H9 (cell line): Measurements from ENCODE around the gene MYO1C. TPM values are rescaled to one million over a fixed set of nuclear protein-coding genes. Genes with fewer than 3 reads are reported as not detected.
"Not testable (repeated sequence)": the region's sequence is repeated elsewhere in the genome, so short reads cannot be mapped to it uniquely, and the experiment has no call there.

Source experiments
- DNase-seq: peaks from one replicate; pipeline ENCODE4 v3.0.0-alpha.2; 2017
- H2AFZ ChIP-seq: one replicate; pipeline ENCODE4 v1.6.1; 2013; ENCODE audit warnings: mild to moderate bottlenecking, low read length, control low read depth, moderate library complexity
- H2AK5ac ChIP-seq: 2 replicates; pipeline ENCODE4 v1.6.1; 2013; ENCODE audit warnings: low read length, control low read depth, mixed read lengths; ENCODE audit not compliant: insufficient read length
- H2BK120ac ChIP-seq: one replicate; pipeline ENCODE4 v1.6.1; 2013; ENCODE audit warnings: low read depth, mild to moderate bottlenecking, low read length, control low read depth, inconsistent platforms; ENCODE audit not compliant: poor library complexity, severe bottlenecking
- H2BK12ac ChIP-seq: 2 replicates; pipeline ENCODE4 v1.6.1; 2013; ENCODE audit warnings: low read length, control low read depth, mixed read lengths, low read depth; ENCODE audit not compliant: insufficient read length
- H2BK15ac ChIP-seq: 2 replicates; pipeline ENCODE4 v1.6.1; 2013; ENCODE audit warnings: low read depth, low read length, control low read depth
- H2BK20ac ChIP-seq: one replicate; pipeline ENCODE4 v1.6.1; 2013; ENCODE audit warnings: low read depth, mild to moderate bottlenecking, low read length, control low read depth, inconsistent platforms; ENCODE audit not compliant: poor library complexity, severe bottlenecking
- H2BK5ac ChIP-seq: 2 replicates; pipeline ENCODE4 v1.6.1; 2013; ENCODE audit warnings: low read length, control low read depth, mixed read lengths; ENCODE audit not compliant: insufficient read length
- H3K14ac ChIP-seq: 2 replicates; pipeline ENCODE4 v1.6.1; 2013; ENCODE audit warnings: low read length, control low read depth; ENCODE audit not compliant: insufficient read depth
- H3K18ac ChIP-seq: 2 replicates; pipeline ENCODE4 v1.6.1; 2013; ENCODE audit warnings: low read depth, mild to moderate bottlenecking, mixed read lengths, low read length, control low read depth; ENCODE audit not compliant: insufficient read length
- H3K23ac ChIP-seq: 2 replicates; pipeline ENCODE4 v1.6.1; 2013; ENCODE audit warnings: low read length, control low read depth, mixed read lengths, low read depth; ENCODE audit not compliant: insufficient read length
- H3K23me2 ChIP-seq: 2 replicates; pipeline ENCODE4 v1.6.1; 2013; ENCODE audit warnings: low read depth, mild to moderate bottlenecking, mixed read lengths, low read length, control low read depth; ENCODE audit not compliant: insufficient read length, poor library complexity, severe bottlenecking
- H3K27ac ChIP-seq: 2 replicates; pipeline ENCODE4 v1.5.1; 2013; ENCODE audit warnings: low read length, control low read depth, mixed read lengths, low read depth; ENCODE audit not compliant: insufficient read length
- H3K27me3 ChIP-seq: 2 replicates; pipeline ENCODE4 v1.6.1; 2013; ENCODE audit warnings: low read length, control low read depth, inconsistent platforms; ENCODE audit not compliant: insufficient read depth
- H3K4ac ChIP-seq: 2 replicates; pipeline ENCODE4 v1.6.1; 2013; ENCODE audit warnings: low read depth, mild to moderate bottlenecking, control low read depth, inconsistent platforms, low read length, moderate library complexity
- H3K4me1 ChIP-seq: 2 replicates; pipeline ENCODE4 v1.6.1; 2013; ENCODE audit warnings: low read length, control low read depth, inconsistent platforms; ENCODE audit not compliant: insufficient read depth
- H3K4me2 ChIP-seq: 2 replicates; pipeline ENCODE4 v1.6.1; 2013; ENCODE audit warnings: low read length, control low read depth, mixed read lengths; ENCODE audit not compliant: insufficient read length, insufficient read depth
- H3K56ac ChIP-seq: 2 replicates; pipeline ENCODE4 v1.6.1; 2013; ENCODE audit warnings: low read depth, mild to moderate bottlenecking, mixed read lengths, low read length, control low read depth; ENCODE audit not compliant: insufficient read length
- H3K79me1 ChIP-seq: 2 replicates; pipeline ENCODE4 v1.6.1; 2013; ENCODE audit warnings: low read depth, mild to moderate bottlenecking, moderate library complexity, low read length, control low read depth, inconsistent platforms; ENCODE audit not compliant: insufficient read depth, poor library complexity, severe bottlenecking
- H3K79me2 ChIP-seq: 2 replicates; pipeline ENCODE4 v1.6.1; 2013; ENCODE audit warnings: low read length, control low read depth, inconsistent platforms; ENCODE audit not compliant: insufficient read depth
- H3K9ac ChIP-seq: 2 replicates; pipeline ENCODE4 v1.6.1; 2013; ENCODE audit warnings: low read length, control low read depth, mixed read lengths; ENCODE audit not compliant: insufficient read length; ENCODE audit errors: extremely low read depth
- H3K9me3 ChIP-seq: one replicate; pipeline ENCODE4 v1.6.1; 2013; ENCODE audit warnings: low read depth, low read length, inconsistent platforms; ENCODE audit not compliant: control insufficient read depth
- H3T11ph ChIP-seq: one replicate; pipeline ENCODE4 v1.6.1; 2013; ENCODE audit warnings: mild to moderate bottlenecking, low read length, control low read depth, inconsistent platforms
- H4K20me1 ChIP-seq: one replicate; pipeline ENCODE4 v1.6.1; 2013; ENCODE audit not compliant: control insufficient read depth, insufficient read length, insufficient read depth
- H4K5ac ChIP-seq: 2 replicates; pipeline ENCODE4 v1.6.1; 2013; ENCODE audit warnings: low read depth, mild to moderate bottlenecking, mixed read lengths, low read length, control low read depth; ENCODE audit not compliant: insufficient read length
- H4K8ac ChIP-seq: replicated peaks from 2 replicates; pipeline ENCODE4 v1.6.1; 2013; ENCODE audit warnings: low read length, control low read depth, mixed read lengths, low read depth; ENCODE audit not compliant: insufficient read length
- H4K91ac ChIP-seq: 2 replicates; pipeline ENCODE4 v1.6.1; 2013; ENCODE audit warnings: low read depth, mild to moderate bottlenecking, moderate library complexity, mixed read lengths, low read length, control low read depth; ENCODE audit not compliant: insufficient read length
- H3K27ac Mint-ChIP-seq, 3 experiments: 2 replicates in 2 of 3; 3 replicates in 1 of 3; pipeline ENCODE4 v1.8.0; 2020 to 2021; ENCODE audit warnings: mixed read lengths in 3 of 3, mild to moderate bottlenecking in 1 of 3, moderate library complexity in 1 of 3
- H3K27me3 Mint-ChIP-seq: 2 replicates; pipeline ENCODE4 v1.8.0; 2021; ENCODE audit warnings: low read depth, mild to moderate bottlenecking, moderate library complexity, mixed read lengths
- H3K36me3 Mint-ChIP-seq, 3 experiments: 2 replicates in 2 of 3; 3 replicates in 1 of 3; pipeline ENCODE4 v1.8.0; 2020 to 2021; ENCODE audit warnings: low read depth in 3 of 3, mixed read lengths in 3 of 3; ENCODE audit not compliant: insufficient read depth in 1 of 3
- H3K4me1 Mint-ChIP-seq, 2 experiments: 2 replicates each; pipeline ENCODE4 v1.8.0; 2020; ENCODE audit warnings: mixed read lengths in 2 of 2
- H3K4me3 Mint-ChIP-seq, 2 experiments: 2 replicates in 1 of 2; 3 replicates in 1 of 2; pipeline ENCODE4 v1.8.0; 2020 to 2021; ENCODE audit warnings: mild to moderate bottlenecking in 2 of 2, mixed read lengths in 2 of 2, moderate library complexity in 1 of 2
- H3K9me3 Mint-ChIP-seq, 2 experiments: 2 replicates in 1 of 2; 3 replicates in 1 of 2; pipeline ENCODE4 v1.8.0; 2020; ENCODE audit warnings: mild to moderate bottlenecking in 2 of 2, mixed read lengths in 2 of 2, moderate library complexity in 1 of 2
- WGBS: extraction: QIAGEN DNeasy Blood & Tissue Kit; methylation state at CpG from one replicate; pipeline ENCODE4 v1.1.7; 2013; ENCODE audit warnings: missing lambda C conversion rate, low lambda C conversion rate, mixed read lengths; ENCODE audit not compliant: insufficient read length; ENCODE audit errors: extremely low coverage; 5-methylcytosine and 5-hydroxymethylcytosine counted together
- total RNA-seq: library from RNA; stranded (reverse); gene quantifications from 2 replicates; pipeline ENCODE4 v1.2.1, GENCODE V29; 2021
- TF ChIP-seq, protein P1 (sequence below): fragments of 200-600 bp; sonication (generic); conservative IDR thresholded peaks from 3 replicates; pipeline ENCODE4 v1.8.0; 2021; ENCODE audit warnings: antibody characterized with exemption, mild to moderate bottlenecking

The MYO1C gene
- total RNA-seq, 1 experiment from 2014 or later = 86.5 TPM

DNA sequence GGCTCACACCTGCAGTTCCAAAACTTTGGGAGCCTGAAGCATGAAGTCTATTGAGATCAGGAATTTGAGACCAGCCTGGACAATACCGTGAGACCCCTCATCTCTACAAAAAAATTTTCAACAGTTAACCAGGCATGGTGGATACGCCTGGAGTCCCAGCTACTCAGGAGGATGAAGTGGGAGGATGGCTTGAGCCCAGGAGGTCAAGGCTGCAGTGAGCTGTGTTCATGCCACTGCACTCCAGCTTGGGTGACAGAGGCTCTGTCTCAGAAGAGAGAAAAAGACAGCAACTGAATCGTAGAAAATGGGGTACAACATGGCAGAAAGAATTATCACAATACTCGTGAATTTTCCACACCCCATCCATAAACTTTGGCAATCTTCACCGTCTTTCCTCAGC, 39.6 kb downstream of the MYO1C start:
- Histone ChIP-seq H4K91ac (no peak overlapping the region), H3K9ac (no peak overlapping the region), H2BK5ac (no peak overlapping the region), H4K5ac (no peak overlapping the region), H3K9me3 (no peaks in the 10 kb centered on the region), H3K27ac (no peak overlapping the region), H4K8ac (no peak overlapping the region), H3K18ac (no peak overlapping the region), H3K79me1 (peaks cover 5% of the 10 kb centered on the region), H3K56ac (no peak overlapping the region), H2BK120ac (no peak overlapping the region), H3K14ac (no peak overlapping the region), H3K4me1 (no peaks in the 10 kb centered on the region; the same call in 1 of the 2 replicates), H2BK15ac (no peak overlapping the region), H3K27me3 (no peaks in the 10 kb centered on the region), H2AFZ (no peak overlapping the region), H3K79me2 (peaks cover 43% of the 10 kb centered on the region), H3K23ac (no peak overlapping the region), H4K20me1 (no peaks in the 10 kb centered on the region), H3K4me2 (no peak overlapping the region), H2BK20ac (no peak overlapping the region), H2BK12ac (no peak overlapping the region), H3K4ac (no peak overlapping the region), H2AK5ac (no peak overlapping the region), H3K23me2 (peaks cover 8% of the 10 kb centered on the region), H3T11ph (no peak overlapping the region)
- H3K4me1 Mint-ChIP-seq = peaks cover 12 to 14% of the 10 kb centered on the region in 2 experiments
- peaks cover 14 to 38% (median 25%) of the 10 kb centered on the region in 3 experiments; a peak in 6 of 7 replicates for H3K36me3 Mint-ChIP-seq
- H3K27ac Mint-ChIP-seq = peak overlapping the region in 1 of 3 experiments; percentile 81; a peak in 2 of 7 replicates
- H3K27me3 Mint-ChIP-seq = no peaks in the 10 kb centered on the region; the same call in 1 of the 2 replicates
- TF ChIP-seq, protein P1, sequence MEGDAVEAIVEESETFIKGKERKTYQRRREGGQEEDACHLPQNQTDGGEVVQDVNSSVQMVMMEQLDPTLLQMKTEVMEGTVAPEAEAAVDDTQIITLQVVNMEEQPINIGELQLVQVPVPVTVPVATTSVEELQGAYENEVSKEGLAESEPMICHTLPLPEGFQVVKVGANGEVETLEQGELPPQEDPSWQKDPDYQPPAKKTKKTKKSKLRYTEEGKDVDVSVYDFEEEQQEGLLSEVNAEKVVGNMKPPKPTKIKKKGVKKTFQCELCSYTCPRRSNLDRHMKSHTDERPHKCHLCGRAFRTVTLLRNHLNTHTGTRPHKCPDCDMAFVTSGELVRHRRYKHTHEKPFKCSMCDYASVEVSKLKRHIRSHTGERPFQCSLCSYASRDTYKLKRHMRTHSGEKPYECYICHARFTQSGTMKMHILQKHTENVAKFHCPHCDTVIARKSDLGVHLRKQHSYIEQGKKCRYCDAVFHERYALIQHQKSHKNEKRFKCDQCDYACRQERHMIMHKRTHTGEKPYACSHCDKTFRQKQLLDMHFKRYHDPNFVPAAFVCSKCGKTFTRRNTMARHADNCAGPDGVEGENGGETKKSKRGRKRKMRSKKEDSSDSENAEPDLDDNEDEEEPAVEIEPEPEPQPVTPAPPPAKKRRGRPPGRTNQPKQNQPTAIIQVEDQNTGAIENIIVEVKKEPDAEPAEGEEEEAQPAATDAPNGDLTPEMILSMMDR = no peak
- H3K4me3 Mint-ChIP-seq = peak overlapping the region in 1 of 2 experiments; percentile 17; a peak in 1 of 5 replicates
- no CpG with 5 or more reads among the region's 5 CpGs for WGBS
- no peak for DNase-seq
- no peaks in the 10 kb centered on the region for H3K9me3 Mint-ChIP-seq

DNA sequence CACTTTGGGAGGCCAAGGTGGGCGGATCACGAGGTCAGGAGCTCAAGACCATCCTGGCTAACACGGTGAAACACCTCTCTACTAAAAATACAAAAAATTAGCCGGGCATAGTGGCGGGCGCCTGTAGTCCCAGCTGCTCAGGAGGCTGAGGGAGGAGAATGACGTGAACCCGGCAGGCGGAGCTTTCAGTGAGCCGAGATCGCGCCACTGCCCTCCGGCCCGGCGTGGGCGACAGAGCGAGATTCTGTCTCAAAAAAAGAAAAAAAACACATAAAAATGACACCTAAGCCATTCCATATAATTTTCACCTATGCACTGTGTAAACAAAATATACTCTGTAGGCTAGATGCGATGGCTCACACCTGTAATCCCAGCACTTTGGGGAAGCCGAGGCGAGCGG, 42.2 kb downstream of the MYO1C start:
- peaks cover 15 to 47% (median 25%) of the 10 kb centered on the region in 3 experiments; a peak in 6 of 7 replicates for H3K36me3 Mint-ChIP-seq
- not testable (repeated sequence) for H3K4ac ChIP-seq, H4K20me1 ChIP-seq, H4K8ac ChIP-seq, H3K23me2 ChIP-seq, DNase-seq, H2AFZ ChIP-seq, H3K18ac ChIP-seq, H3K56ac ChIP-seq, H3K27me3 Mint-ChIP-seq, H3T11ph ChIP-seq, H3K27me3 ChIP-seq, H3K4me1 ChIP-seq, H3K9me3 Mint-ChIP-seq, H3K14ac ChIP-seq, H3K27ac ChIP-seq, H2BK5ac ChIP-seq, H3K23ac ChIP-seq, H3K4me3 Mint-ChIP-seq, H2BK12ac ChIP-seq, H4K91ac ChIP-seq, H3K79me1 ChIP-seq, H2AK5ac ChIP-seq, H3K27ac Mint-ChIP-seq, H2BK20ac ChIP-seq, H3K4me2 ChIP-seq, H2BK120ac ChIP-seq, H2BK15ac ChIP-seq, H3K9ac ChIP-seq, H4K5ac ChIP-seq, H3K9me3 ChIP-seq
- no CpG with 5 or more reads among the region's 21 CpGs for WGBS
- H3K4me1 Mint-ChIP-seq = peaks cover 15 to 16% of the 10 kb centered on the region in 2 experiments
- H3K79me2 ChIP-seq = peaks cover 52% of the 10 kb centered on the region
